Measurements from ENCODE around the gene CA4.
"Not testable (repeated sequence)": the region's sequence is repeated elsewhere in the genome, so short reads cannot be mapped to it uniquely, and the experiment has no call there.

CA4 gene

DNA sequence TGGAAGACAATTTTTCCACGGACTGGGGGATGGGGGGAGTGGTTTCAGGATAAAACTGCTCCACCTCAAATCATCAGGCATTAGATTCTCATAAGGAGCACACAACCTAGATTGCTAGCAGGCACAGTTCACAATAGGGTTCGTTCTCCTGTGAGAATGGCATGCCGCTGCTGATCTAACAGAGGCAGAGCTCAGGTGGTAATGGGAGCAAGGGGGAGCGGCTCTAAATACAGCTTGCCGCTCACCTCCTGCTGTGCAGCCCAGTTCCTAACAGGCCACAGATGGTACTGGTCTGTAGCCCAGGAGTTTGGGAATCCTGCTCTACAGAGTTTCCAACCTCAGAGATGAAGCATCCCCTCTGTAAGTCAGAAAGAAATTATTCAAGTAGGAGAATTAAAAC lies 27.0 kb downstream of the CA4 start:
- not testable (repeated sequence) for DNase-seq

DNA sequence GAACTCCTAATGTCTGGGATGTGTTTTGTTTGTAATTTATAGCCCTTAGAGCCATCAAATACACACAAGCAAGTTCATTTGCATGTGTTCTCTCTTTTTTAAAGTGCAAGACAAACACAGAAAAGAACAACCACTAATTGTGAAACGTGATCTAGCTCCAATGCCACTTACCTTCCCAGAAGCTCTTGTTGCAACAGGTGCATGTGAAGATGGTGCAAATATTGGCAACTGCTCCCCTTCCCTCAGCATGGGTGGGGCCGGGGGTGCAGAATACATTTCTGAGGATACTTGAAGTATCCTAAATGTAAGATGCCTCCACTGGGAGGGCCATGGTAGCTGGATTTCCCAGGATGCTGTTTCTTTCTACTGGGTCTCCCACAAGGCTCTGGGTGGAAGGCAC lies 28.4 kb downstream of the CA4 start:
- not testable (repeated sequence) for DNase-seq

DNA sequence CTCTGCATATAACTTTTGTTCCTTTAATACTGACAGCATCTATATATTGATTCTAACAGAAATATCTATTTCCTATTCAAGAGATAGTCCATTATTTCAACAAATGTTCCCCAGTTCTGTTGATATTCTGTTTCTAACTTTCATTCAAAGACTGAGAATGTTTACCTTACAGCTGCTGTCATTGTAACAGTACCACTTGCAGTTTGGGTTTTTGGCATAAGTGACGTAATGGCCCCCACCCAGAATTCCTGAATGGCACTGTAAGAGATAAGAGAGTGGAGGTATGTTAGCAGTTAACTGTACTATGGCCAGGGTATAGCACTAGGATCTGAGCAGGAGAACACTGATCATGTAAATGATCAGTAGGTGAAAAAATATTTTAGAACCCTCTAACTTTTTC lies 30.6 kb downstream of the CA4 start:
- not testable (repeated sequence) for DNase-seq

GRCh38 chr17:60186372-60186771 lies 36.6 kb downstream of the CA4 start:
- DNase-seq, result not testable (repeated sequence)

- not testable (repeated sequence) for DNase-seq
Observed at GRCh38 chr17:60186846-60187745, 37.3 kb downstream of the CA4 start.

GRCh38 chr17:60188759-60189158 lies 39.0 kb downstream of the CA4 start:
- DNase-seq, result no peak

GRCh38 chr17:60190032-60190431 lies 40.3 kb downstream of the CA4 start:
- not testable (repeated sequence) for DNase-seq

DNA sequence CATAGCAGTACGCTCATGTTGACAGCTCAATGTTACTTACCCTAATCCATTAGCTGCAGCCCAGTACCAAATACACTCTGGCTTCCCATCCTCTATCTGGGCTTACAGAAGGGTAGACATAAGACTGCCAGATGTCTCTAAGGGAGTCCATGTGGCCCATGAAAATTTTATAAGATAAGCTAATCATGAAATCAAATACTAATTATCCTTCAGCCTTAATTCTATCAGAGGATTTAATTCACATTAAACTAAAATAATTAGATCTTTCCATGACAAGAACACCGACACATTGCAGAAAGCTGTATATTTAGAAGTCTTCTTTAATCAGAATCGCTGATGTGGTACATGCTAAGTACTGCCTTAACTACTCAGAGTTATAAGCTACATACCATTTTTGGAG lies 43.3 kb downstream of the CA4 start:
- not testable (repeated sequence) for DNase-seq

GRCh38 chr17:60193482-60193881 lies 43.7 kb downstream of the CA4 start:
- DNase-seq, result no peak

GRCh38 chr17:60194141-60194540 lies 44.4 kb downstream of the CA4 start:
- not testable (repeated sequence) for DNase-seq

GRCh38 chr17:60198630-60199029 lies 48.9 kb downstream of the CA4 start:
- DNase-seq, result not testable (repeated sequence)

GRCh38 chr17:60205782-60206181 lies 56.0 kb downstream of the CA4 start:
- DNase-seq, result not testable (repeated sequence)

GRCh38 chr17:60208302-60208701 lies 58.5 kb downstream of the CA4 start:
- not testable (repeated sequence) for DNase-seq
